LNCAP (cell line): ENCODE measurements around the gene WDR19.

Experiments
- CTCF ChIP-seq: fragments of 450-650 bp; IDR thresholded peaks from 2 replicates; pipeline ENCODE4 v1.5.1; 2017; ENCODE audit warnings: mild to moderate bottlenecking

Gene WDR19

GRCh38 chr4:39305912-39306677 is 123.8 kb downstream of the WDR19 start:
- TF ChIP-seq CTCF, result no peak

GRCh38 chr4:39308611-39309010 is 126.3 kb downstream of the WDR19 start:
- no peak for TF ChIP-seq CTCF

GRCh38 chr4:39312816-39313215 is 130.5 kb downstream of the WDR19 start:
- TF ChIP-seq CTCF, result no peak

- no peak for TF ChIP-seq CTCF
Observed at GRCh38 chr4:39319676-39320075, 137.3 kb downstream of the WDR19 start.

- TF ChIP-seq CTCF, result no peak
Observed at GRCh38 chr4:39320381-39321115, 138.2 kb downstream of the WDR19 start.

- no peak for TF ChIP-seq CTCF
Observed at GRCh38 chr4:39323821-39324220, 141.5 kb downstream of the WDR19 start.

- no peak for TF ChIP-seq CTCF
Observed at GRCh38 chr4:39324446-39324845, 142.1 kb downstream of the WDR19 start.
